GM12878 (cell line): ENCODE data around the gene CALR. TPM values are rescaled to one million over a fixed set of nuclear protein-coding genes. Genes with fewer than 3 reads are reported as not detected.

Source experiments
- ATAC-seq: fragments of 200-7000 bp; cut with Tn5 transposase; 3 replicates; pipeline ENCODE4 v1.9.1; 2020; ENCODE audit warnings: mild to moderate bottlenecking, moderate library complexity
- BruUV-seq: library from RNA; stranded (reverse); fragments of 400-500 nt; replicated peaks from 2 replicates; lab custom pipeline; 2021; lab: Mats Ljungman, UMichigan
- CTCF ChIA-PET: fragments of 300-600 bp; sonication (Branson Sonifier 250); formaldehyde crosslinking; extraction: SDS; loops from one replicate; lab custom pipeline; 2021; ENCODE audit warnings: inconsistent platforms; lab: Yijun Ruan, JAX
- POLR2A ChIA-PET: fragments of 350-600 bp; formaldehyde crosslinking; extraction: SDS; loops from one replicate; lab custom pipeline; 2021; ENCODE audit warnings: inconsistent platforms; lab: Charles Lee
- RAD21 ChIA-PET: fragments of 300-600 bp; sonication (Branson Sonifier 250); formaldehyde crosslinking; loops from one replicate; lab custom pipeline; 2023; ENCODE audit warnings: antibody characterized with exemption; ENCODE audit not compliant: unreplicated experiment; lab: Charles Lee
- SMC1A ChIA-PET: fragments of 300-600 bp; sonication (Branson Sonifier 250); formaldehyde crosslinking; loops from one replicate; lab custom pipeline; 2023; ENCODE audit not compliant: unreplicated experiment, uncharacterized antibody; lab: Charles Lee
- DNase-seq: peaks from one replicate; pipeline ENCODE4 v3.0.0-alpha.2; 2011; ENCODE audit warnings: low read depth, low spot score
- FAIRE-seq: peaks from 3 replicates; lab custom pipeline; 2011; peaks lifted over from hg19 to GRCh38; lab: Jason Lieb, UNC
- H2AFZ ChIP-seq: 2 replicates; pipeline ENCODE4 v1.6.0; 2011; ENCODE audit warnings: low read depth, low read length, control low read depth; ENCODE audit not compliant: control insufficient read depth
- H3K27ac ChIP-seq: 2 replicates; pipeline ENCODE4 v1.5.1; 2011; ENCODE audit warnings: control low read depth; ENCODE audit not compliant: control insufficient read depth, insufficient read depth
- H3K27me3 ChIP-seq, 2 experiments: replicated peaks in 1 of 2; 2 replicates each; pipeline versions ENCODE4 v1.6.0 to v1.6.1; 2011; ENCODE audit warnings: low read length in 1 of 2; ENCODE audit not compliant: control insufficient read depth in 2 of 2, insufficient read depth in 2 of 2
- H3K36me3 ChIP-seq, 2 experiments: 2 replicates each; pipeline ENCODE4 v1.5.1; 2011; ENCODE audit warnings: low read length in 1 of 2; ENCODE audit not compliant: control insufficient read depth in 2 of 2, insufficient read depth in 2 of 2
- H3K4me1 ChIP-seq: 2 replicates; pipeline ENCODE4 v1.6.1; 2011; ENCODE audit warnings: mild to moderate bottlenecking, low read length, moderate library complexity, mixed read lengths; ENCODE audit not compliant: control insufficient read depth, insufficient read depth
- H3K4me2 ChIP-seq: 2 replicates; pipeline ENCODE4 v1.6.0; 2011; ENCODE audit warnings: control low read depth; ENCODE audit not compliant: control insufficient read depth, insufficient read depth
- H3K4me3 ChIP-seq: fragments of 200-600 bp; sonication (generic); 2 replicates; pipeline ENCODE4 v1.5.1; 2016
- H3K79me2 ChIP-seq: 2 replicates; pipeline ENCODE4 v1.6.0; 2011; ENCODE audit warnings: low read length; ENCODE audit not compliant: control insufficient read depth, insufficient read depth
- H3K9ac ChIP-seq: 2 replicates; pipeline ENCODE4 v1.8.0; 2011; ENCODE audit warnings: low read length, control low read depth, mixed read lengths; ENCODE audit not compliant: control insufficient read depth, insufficient read depth
- H3K9me3 ChIP-seq: replicated peaks from 3 replicates; pipeline ENCODE4 v1.5.1; 2011; ENCODE audit warnings: mild to moderate bottlenecking, low read length; ENCODE audit not compliant: control insufficient read depth, insufficient read depth
- H4K20me1 ChIP-seq: 2 replicates; pipeline ENCODE4 v1.6.0; 2011; ENCODE audit not compliant: control insufficient read depth, insufficient read depth
- ELK1 ChIP-seq: IDR thresholded peaks from 2 replicates; pipeline ENCODE4 v1.6.1; 2012; ENCODE audit warnings: low read depth, low read length, improper control_type of control experiment
- JUNB ChIP-seq: IDR thresholded peaks from 2 replicates; pipeline ENCODE4 v1.6.1; 2016; ENCODE audit warnings: antibody characterized with exemption, mild to moderate bottlenecking
- MXI1 ChIP-seq: fragments of 150-350 bp; IDR thresholded peaks from 2 replicates; pipeline ENCODE4 v1.6.1; 2011; ENCODE audit warnings: low read depth, mild to moderate bottlenecking, inconsistent platforms, low read length, improper control_type of control experiment
- NKRF ChIP-seq: fragments of 450-650 bp; conservative IDR thresholded peaks from 2 replicates; pipeline ENCODE4 v1.6.1; 2017; ENCODE audit warnings: mild to moderate bottlenecking, moderate library complexity
- NR2C1 ChIP-seq: fragments of 450-650 bp; IDR thresholded peaks from 2 replicates; pipeline ENCODE4 v1.6.1; 2017; ENCODE audit warnings: antibody characterized with exemption, mild to moderate bottlenecking, moderate library complexity
- NR2F1 ChIP-seq: fragments of 450-650 bp; conservative IDR thresholded peaks from 2 replicates; pipeline ENCODE4 v1.6.1; 2017; ENCODE audit warnings: mild to moderate bottlenecking
- PBX3 ChIP-seq: IDR thresholded peaks from 2 replicates; pipeline ENCODE4 v1.6.1; 2011; ENCODE audit warnings: mild to moderate bottlenecking, low read depth, low read length, moderate library complexity; ENCODE audit not compliant: insufficient replicate concordance
- TCF3 ChIP-seq: IDR thresholded peaks from 2 replicates; pipeline ENCODE4 v1.6.1; 2012; ENCODE audit warnings: low read depth, mild to moderate bottlenecking, low read length, borderline replicate concordance; ENCODE audit not compliant: insufficient read depth
- USF1 ChIP-seq: IDR thresholded peaks from 2 replicates; pipeline ENCODE4 v1.6.1; 2011; ENCODE audit warnings: borderline replicate concordance, low read depth, mild to moderate bottlenecking, moderate library complexity, mixed read lengths, low read length; ENCODE audit not compliant: insufficient read depth; ENCODE audit errors: extremely low read length
- ZSCAN29 ChIP-seq: fragments of 450-650 bp; IDR thresholded peaks from 2 replicates; pipeline ENCODE4 v1.6.1; 2017; ENCODE audit warnings: mild to moderate bottlenecking, moderate library complexity
- WGBS: methylation state at CpG from one replicate; pipeline ENCODE4 v1.1.6; 2016; ENCODE audit warnings: low lambda C conversion rate; ENCODE audit not compliant: insufficient replicate concordance, insufficient coverage; ENCODE audit errors: missing lambda C conversion rate; 5-methylcytosine and 5-hydroxymethylcytosine counted together
- in situ Hi-C: fragments of 300-500 bp; cut with MboI; formaldehyde crosslinking; loops from 9 replicates; pipeline ENCODE4 v1.14.3; 2018; ENCODE audit warnings: mixed read lengths
- intact Hi-C: fragments of 100-400 bp; cut with micrococcal nuclease; formaldehyde crosslinking; loops from one replicate; pipeline ENCODE4 v1.14.2; 2022; ENCODE audit not compliant: unreplicated experiment
- polyA plus RNA-seq, 11 experiments: library from polyadenylated mRNA; depleted of rRNA in 4 of 11; unstranded in 6 of 11; stranded (reverse) in 5 of 11; fragments of >200 nt; fragmentation: Nextera tagmentation in 4 of 11; fragmentation: Illumina TruSeq in 1 of 11; extraction: Ambion mirVana in 4 of 11; extraction: Trizol in 1 of 11; gene quantifications; 1 replicate in 1 of 11; 2 replicates in 10 of 11; pipeline versions ENCODE4 v1.2.1 to v1.2.3, GENCODE V29; 2011 to 2016; ENCODE audit warnings: inconsistent platforms in 2 of 11, missing spikeins in 2 of 11, low read depth in 1 of 11
- total RNA-seq, 4 experiments: library from RNA; depleted of rRNA in 3 of 4; stranded (reverse); fragments of >200 nt in 3 of 4; fragmentation: Illumina TruSeq in 1 of 4; extraction: Trizol in 1 of 4; gene quantifications; 2 replicates each; pipeline versions ENCODE4 v1.2.1 to v1.2.3, GENCODE V29; 2013 to 2021

Gene CALR
- total and polyA plus RNA-seq, 10 of the 15 experiments (the other 5 are each of a cell fraction or from before 2014, with no cell fraction given) = 202 to 1,451 (median 749) TPM

- TF ChIP-seq NKRF = no peak
- no peak for TF ChIP-seq USF1
- TF ChIP-seq TCF3 = no peak
- TF ChIP-seq ZSCAN29 = no peak
- TF ChIP-seq ELK1 = no peak
- TF ChIP-seq JUNB = no peak
Observed at GRCh38 chr19:12990853-12991252, 52.4 kb downstream of the CALR start (continued).

GRCh38 chr19:12991296-12991695, 52.9 kb downstream of the CALR start:
- Histone ChIP-seq H3K36me3 (no peaks in the 10 kb centered on the region), H4K20me1 (no peaks in the 10 kb centered on the region), H3K27ac (no peak overlapping the region), H3K9ac (no peak overlapping the region), H3K4me1 (no peaks in the 10 kb centered on the region), H3K4me3 (no peak overlapping the region)
- no peak for ATAC-seq
- POLR2A ChIA-PET = interaction anchor here (0.6 kb wide), 2 partner anchors 31 to 157 kb away, joined by 6 to 9 read pairs; no protein-coding TSS in a partner anchor
- RAD21 ChIA-PET = no interaction called here
- no peak for TF ChIP-seq MXI1
- no peak for TF ChIP-seq NR2F1
- TF ChIP-seq NR2C1 = no peak
- peak; percentile 13 for TF ChIP-seq PBX3
- TF ChIP-seq, all 136 proteins: peak for 1
- no peak overlapping the region for H3K4me2 ChIP-seq
- H2AFZ ChIP-seq = no peak overlapping the region
- WGBS = 73% methylated on average over 5 of the region's 5 CpGs
- H3K9me3 ChIP-seq = no peaks in the 10 kb centered on the region
- intact Hi-C loops (no loop called here), in situ Hi-C loops (no loop called here)
- BruUV-seq = no TSS peak
- peaks cover 4 to 6% of the 10 kb centered on the region in 2 experiments; a peak in 3 of 4 replicates for H3K27me3 ChIP-seq
- ChIA-PET SMC1A (no interaction called here), CTCF (interaction anchor here (0.6 kb wide), 1 partner anchor 1735 kb away, joined by 3 read pairs; no protein-coding TSS in a partner anchor)
- FAIRE-seq (no peak), DNase-seq (no peak)
- no peaks in the 10 kb centered on the region for H3K79me2 ChIP-seq
